ENCODE measurements around the gene ETV3.

DNA sequence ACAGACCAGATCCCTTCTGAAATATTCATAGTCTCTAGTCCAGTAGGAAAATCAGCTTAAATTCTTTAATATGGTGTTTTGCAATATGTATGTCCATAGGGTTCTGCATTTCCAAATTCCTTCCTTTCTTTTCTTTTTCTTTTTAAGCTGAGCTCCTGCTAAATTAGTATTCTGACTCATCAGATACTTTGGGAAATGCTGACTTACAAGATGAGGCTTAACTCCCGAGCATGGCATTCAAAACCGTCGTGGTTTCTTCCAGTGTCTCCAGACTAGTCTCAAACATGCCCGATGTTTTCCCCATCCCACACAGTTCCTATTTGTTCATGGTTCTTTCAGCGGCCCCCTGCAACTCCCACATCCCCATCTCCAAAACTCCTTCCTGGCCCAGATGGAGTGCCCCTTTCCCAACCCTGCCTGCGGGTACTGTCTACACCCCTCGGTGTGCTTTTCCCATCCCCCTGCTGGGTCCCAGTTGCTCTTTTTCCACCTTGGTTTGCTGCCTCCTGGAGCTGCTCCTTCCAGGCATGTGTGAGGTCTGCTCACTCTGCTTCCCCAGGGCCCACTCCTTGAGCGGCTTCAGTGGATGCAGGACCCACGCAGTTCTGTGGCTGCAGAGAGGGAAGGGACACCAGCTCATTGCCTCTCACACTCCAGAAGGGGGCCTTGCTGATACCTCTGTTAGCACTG is 19.5 kb upstream of the ETV3 start:
- TF ChIP-seq, protein P1, sequence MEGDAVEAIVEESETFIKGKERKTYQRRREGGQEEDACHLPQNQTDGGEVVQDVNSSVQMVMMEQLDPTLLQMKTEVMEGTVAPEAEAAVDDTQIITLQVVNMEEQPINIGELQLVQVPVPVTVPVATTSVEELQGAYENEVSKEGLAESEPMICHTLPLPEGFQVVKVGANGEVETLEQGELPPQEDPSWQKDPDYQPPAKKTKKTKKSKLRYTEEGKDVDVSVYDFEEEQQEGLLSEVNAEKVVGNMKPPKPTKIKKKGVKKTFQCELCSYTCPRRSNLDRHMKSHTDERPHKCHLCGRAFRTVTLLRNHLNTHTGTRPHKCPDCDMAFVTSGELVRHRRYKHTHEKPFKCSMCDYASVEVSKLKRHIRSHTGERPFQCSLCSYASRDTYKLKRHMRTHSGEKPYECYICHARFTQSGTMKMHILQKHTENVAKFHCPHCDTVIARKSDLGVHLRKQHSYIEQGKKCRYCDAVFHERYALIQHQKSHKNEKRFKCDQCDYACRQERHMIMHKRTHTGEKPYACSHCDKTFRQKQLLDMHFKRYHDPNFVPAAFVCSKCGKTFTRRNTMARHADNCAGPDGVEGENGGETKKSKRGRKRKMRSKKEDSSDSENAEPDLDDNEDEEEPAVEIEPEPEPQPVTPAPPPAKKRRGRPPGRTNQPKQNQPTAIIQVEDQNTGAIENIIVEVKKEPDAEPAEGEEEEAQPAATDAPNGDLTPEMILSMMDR (conservative IDR thresholded peaks at IDR 0.05 in 1 of 2, IDR thresholded peaks at IDR 0.05 in 1 of 2; ENCODE audit: low read depth in 1 of 2, low read length in 2 of 2): no peak
- TF ChIP-seq EZH2 (IDR thresholded peaks at IDR 0.05; ENCODE audit: low read length, missing control alignments): no peak
